NK-92 (cell line): ENCODE data around the gene ZBTB43.

Source experiments
- DNase-seq: peaks from one replicate; lab custom pipeline; 2025; ENCODE audit not compliant: unreplicated experiment; lab: John Stamatoyannopoulos, UW

Gene ZBTB43

DNA sequence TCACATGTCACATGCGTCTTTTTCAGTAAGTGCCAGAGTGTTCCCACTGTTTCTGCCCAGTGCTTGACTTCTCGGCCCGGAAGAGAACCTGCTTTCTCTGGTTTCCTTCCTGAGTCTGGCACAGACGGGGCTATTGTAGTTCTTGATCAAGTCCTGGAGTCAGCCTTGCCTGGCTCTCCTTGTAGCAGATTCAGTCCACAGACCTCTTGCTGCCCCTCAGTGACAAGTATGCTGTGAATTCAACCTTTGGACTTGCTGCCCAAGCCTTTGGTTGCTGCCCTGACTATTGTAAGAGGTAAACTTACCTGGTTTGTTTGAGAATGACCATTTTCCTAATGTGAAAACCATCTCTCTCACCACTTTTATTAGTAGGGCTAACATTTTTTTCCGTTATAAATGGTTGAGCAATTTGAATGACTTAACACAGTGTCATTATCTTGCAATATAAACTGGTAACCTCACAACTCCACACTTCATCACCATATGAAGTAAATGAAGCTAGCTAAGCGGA is 80.3 kb downstream of the ZBTB43 start:
- no peak for DNase-seq

DNA sequence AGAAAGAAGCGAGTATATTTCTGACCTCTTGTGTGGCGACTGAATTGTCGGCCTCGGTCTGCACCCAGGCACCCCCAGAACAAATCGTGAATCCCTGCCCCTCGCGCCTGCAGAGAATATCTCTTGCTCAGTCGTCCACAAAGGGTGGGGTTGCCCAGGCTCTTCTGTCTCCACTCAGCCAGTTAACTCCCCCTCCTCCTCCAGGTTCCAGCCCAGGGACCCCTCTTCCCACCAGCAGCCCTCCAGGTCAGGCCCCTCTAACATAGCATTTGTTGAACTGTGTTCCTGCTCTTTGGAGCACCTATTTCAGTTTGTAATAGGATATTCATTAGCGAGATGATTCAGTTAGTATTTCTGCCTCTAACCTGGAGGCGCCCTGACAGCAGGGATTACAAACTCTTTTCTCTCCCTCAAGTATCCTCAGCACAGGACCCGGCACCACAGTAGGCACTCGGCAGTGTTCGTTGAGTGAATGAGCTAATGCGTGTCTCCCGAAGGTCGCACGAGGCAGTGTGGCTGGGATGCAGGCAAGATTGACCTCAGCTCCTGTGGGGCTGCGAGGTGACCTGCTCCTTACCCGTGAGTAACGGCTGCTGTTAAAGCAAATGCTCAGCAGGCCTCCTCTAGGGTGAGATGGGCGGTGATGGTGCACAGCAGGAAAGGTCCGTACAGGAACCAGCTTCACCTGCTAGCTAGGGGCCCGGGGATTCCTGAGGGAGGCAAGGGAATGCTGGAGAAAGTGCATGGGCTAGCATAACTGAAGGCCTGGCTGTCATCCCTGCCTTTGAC is 81.4 kb downstream of the ZBTB43 start:
- DNase-seq: no peak

DNA sequence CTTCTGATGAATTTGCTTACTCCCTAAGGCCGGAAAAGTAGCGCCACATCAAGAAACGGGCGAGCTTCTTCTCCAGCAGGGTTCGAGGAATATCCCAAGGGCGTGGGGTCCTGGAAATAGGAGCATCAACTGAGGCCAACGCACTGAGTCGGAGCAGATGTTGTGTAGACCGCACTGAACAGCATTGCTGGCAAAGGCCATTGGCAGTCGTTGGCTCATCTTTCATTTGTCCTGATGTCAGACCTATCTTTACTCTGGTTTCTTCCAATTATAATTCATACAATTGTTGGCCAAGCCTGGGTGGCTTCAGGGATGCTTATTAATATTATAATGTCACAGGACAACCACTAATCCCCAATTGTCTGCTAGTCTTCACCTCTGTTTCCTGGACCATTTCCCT is 82.1 kb downstream of the ZBTB43 start:
- DNase-seq: no peak
